HepG2 (cell line): ENCODE results near the gene C1orf116. TPM values are rescaled to one million over a fixed set of nuclear protein-coding genes. Genes with fewer than 3 reads are reported as not detected.
A peak's percentile ranks its signal among the peaks of the same experiment; 100 is the strongest.

Source experiments
- ELF1 ChIP-seq: sonication (generic); formaldehyde crosslinking; IDR thresholded peaks from 2 replicates; pipeline ENCODE4 v1.4.0; 2020; ENCODE audit warnings: missing genetic modification reagents
- EZH2 ChIP-seq: conservative IDR thresholded peaks from 2 replicates; pipeline ENCODE4 v1.6.1; 2012; ENCODE audit warnings: mild to moderate bottlenecking, low read depth, low read length, moderate library complexity
- GMEB2 ChIP-seq: IDR thresholded peaks from 2 replicates; pipeline ENCODE4 v1.6.1; 2016; ENCODE audit warnings: missing biosample characterization, missing genetic modification reagents, low read depth
- MLX ChIP-seq: IDR thresholded peaks from 2 replicates; pipeline ENCODE4 v1.6.1; 2016
- PAWR ChIP-seq: sonication (generic); formaldehyde crosslinking; IDR thresholded peaks from 2 replicates; pipeline ENCODE4 v1.4.0; 2020; ENCODE audit warnings: missing genetic modification reagents, mild to moderate bottlenecking, borderline replicate concordance
- PHF5A ChIP-seq: IDR thresholded peaks from one replicate; pipeline ENCODE4 v1.6.1; 2018; ENCODE audit warnings: low read depth, missing genetic modification reagents; ENCODE audit not compliant: unreplicated experiment
- PHF8 ChIP-seq: sonication (generic); formaldehyde crosslinking; IDR thresholded peaks from 2 replicates; pipeline ENCODE4 v1.5.0; 2020; ENCODE audit warnings: missing genetic modification reagents
- PRDM4 ChIP-seq: sonication (generic); formaldehyde crosslinking; IDR thresholded peaks from 2 replicates; pipeline ENCODE4 v1.9.0; 2021; ENCODE audit warnings: missing genetic modification reagents, borderline replicate concordance
- RFX5 ChIP-seq: IDR thresholded peaks from 2 replicates; pipeline ENCODE4 v1.6.1; 2011; ENCODE audit warnings: low read depth, low read length, improper control_type of control experiment
- TBP ChIP-seq: sonication (generic); formaldehyde crosslinking; IDR thresholded peaks from 2 replicates; pipeline ENCODE4 v1.5.0; 2020; ENCODE audit warnings: missing genetic modification reagents
- WIZ ChIP-seq: sonication (generic); formaldehyde crosslinking; IDR thresholded peaks from 2 replicates; pipeline ENCODE4 v1.5.1; 2020; ENCODE audit warnings: mild to moderate bottlenecking, missing genetic modification reagents
- YY1 ChIP-seq: IDR thresholded peaks from 2 replicates; pipeline ENCODE4 v1.6.1; 2011; ENCODE audit warnings: low read length, low read depth, moderate library complexity, mild to moderate bottlenecking; ENCODE audit not compliant: insufficient read depth, insufficient replicate concordance
- ZBTB37 ChIP-seq: sonication (generic); formaldehyde crosslinking; IDR thresholded peaks from 2 replicates; pipeline ENCODE4 v1.4.0; 2020; ENCODE audit warnings: mild to moderate bottlenecking, missing genetic modification reagents
- ZNF263 ChIP-seq: sonication (generic); formaldehyde crosslinking; IDR thresholded peaks from 2 replicates; pipeline ENCODE4 v1.4.0; 2020; ENCODE audit warnings: missing genetic modification reagents
- ZNF264 ChIP-seq: sonication (generic); formaldehyde crosslinking; IDR thresholded peaks from 2 replicates; pipeline ENCODE4 v1.4.0; 2020; ENCODE audit warnings: missing genetic modification reagents
- ZNF329 ChIP-seq: sonication (generic); formaldehyde crosslinking; IDR thresholded peaks from 2 replicates; pipeline ENCODE4 v1.9.0; 2021; ENCODE audit warnings: low read depth, mild to moderate bottlenecking, missing genetic modification reagents
- ZNF383 ChIP-seq: sonication (generic); formaldehyde crosslinking; IDR thresholded peaks from 2 replicates; pipeline ENCODE4 v1.4.0; 2020; ENCODE audit warnings: missing genetic modification reagents, mild to moderate bottlenecking, borderline replicate concordance
- ZNF501 ChIP-seq: sonication (generic); formaldehyde crosslinking; IDR thresholded peaks from 2 replicates; pipeline ENCODE4 v1.5.1; 2020; ENCODE audit warnings: mild to moderate bottlenecking, moderate library complexity, missing genetic modification reagents
- ZNF563 ChIP-seq: sonication (generic); formaldehyde crosslinking; IDR thresholded peaks from 2 replicates; pipeline ENCODE4 v1.8.0; 2022; ENCODE audit warnings: mild to moderate bottlenecking, moderate library complexity, missing genetic modification reagents
- ZNF761 ChIP-seq: sonication (generic); formaldehyde crosslinking; conservative IDR thresholded peaks from 2 replicates; pipeline ENCODE4 v1.4.0; 2020; ENCODE audit warnings: mild to moderate bottlenecking, missing genetic modification reagents
- polyA plus RNA-seq, 8 experiments: library from polyadenylated mRNA; depleted of rRNA in 3 of 8; stranded (reverse) in 7 of 8; unstranded in 1 of 8; fragments of >200 nt; fragmentation: Illumina TruSeq in 4 of 8; extraction: Trizol in 4 of 8; gene quantifications; 2 replicates each; pipeline versions ENCODE4 v1.2.1 to v1.2.3, GENCODE V29; 2011 to 2016; ENCODE audit warnings: low read depth in 4 of 8, missing spikeins in 1 of 8, mixed read lengths in 1 of 8; ENCODE audit not compliant: insufficient read depth in 1 of 8
- total RNA-seq, 5 experiments: library from RNA; depleted of rRNA; stranded (reverse); fragments of >200 nt; fragmentation: Illumina TruSeq; extraction: Trizol; gene quantifications; 2 replicates each; pipeline ENCODE4 v1.2.3, GENCODE V29; 2016; ENCODE audit warnings: low read depth in 1 of 5

Gene C1orf116
- total and polyA plus RNA-seq, 2 of the 13 experiments (the other 11 are each of a cell fraction or from before 2014, with no cell fraction given), result 0.51 to 0.95 TPM

- TF ChIP-seq PHF8 (CRISPR knock-in tag), result peak; percentile 85
- no peak for TF ChIP-seq PRDM4 (CRISPR knock-in tag)
- no peak for TF ChIP-seq WIZ (CRISPR knock-in tag)
- TF ChIP-seq ZNF761 (CRISPR knock-in tag), result no peak
- no peak for TF ChIP-seq ZNF263
- peak; percentile 89 for TF ChIP-seq ZNF501 (CRISPR knock-in tag)
- TF ChIP-seq ZNF264 (CRISPR knock-in tag), result no peak
- TF ChIP-seq GMEB2, result no peak
- TF ChIP-seq PHF5A, result no peak
- TF ChIP-seq ELF1 (CRISPR knock-in tag), result peak; percentile 7; the same call in 1 of the 2 replicates
- TF ChIP-seq ZBTB37, result no peak
- TF ChIP-seq RFX5, result 0 out of 2 replicates have a peak, but pooled peaks have one; percentile 5
- TF ChIP-seq ZNF563, result 0 out of 2 replicates have a peak, but pooled peaks have one; percentile 34
- TF ChIP-seq EZH2, result no peak
- TF ChIP-seq TBP (CRISPR knock-in tag), result no peak
- 0 out of 2 replicates have a peak, but pooled peaks have one; percentile 31 for TF ChIP-seq ZNF383 (CRISPR knock-in tag)
- TF ChIP-seq PAWR (CRISPR knock-in tag), result no peak
- TF ChIP-seq MLX, result no peak
- peak; percentile 97 for TF ChIP-seq YY1
- 0 out of 2 replicates have a peak, but pooled peaks have one; percentile 65 for TF ChIP-seq ZNF329 (CRISPR knock-in tag)
Measured at GRCh38 chr1:207050480-207051190, 18.1 kb upstream of the C1orf116 start (continued).
